Ovary (tissue), 9 donors: Measurements from ENCODE around the gene TUB. TPM values are rescaled to one million over a fixed set of nuclear protein-coding genes. Genes with fewer than 3 reads are reported as not detected.

Experiments used
- DNase-seq, 5 donors: peaks; one replicate each; pipeline ENCODE4 v3.0.0-alpha.2; 2019 to 2020
- H3K27ac ChIP-seq, 2 donors: fragments of 200-600 bp; one replicate each; pipeline versions ENCODE4 v1.5.1 to v1.8.0; 2019 to 2022
- H3K27me3 ChIP-seq: fragments of 200-600 bp; one replicate; pipeline ENCODE4 v1.8.0; 2022
- H3K36me3 ChIP-seq: fragments of 200-600 bp; sonication (generic); one replicate; pipeline ENCODE4 v1.5.1; 2019
- H3K4me1 ChIP-seq: one replicate; pipeline ENCODE4 v1.8.1; 2013; ENCODE audit warnings: mild to moderate bottlenecking, moderate library complexity; ENCODE audit not compliant: insufficient read depth
- H3K4me3 ChIP-seq: fragments of 200-600 bp; sonication (generic); one replicate; pipeline ENCODE4 v1.5.1; 2017
- H3K9me3 ChIP-seq, 2 donors: fragments of 200-600 bp in 1 of 2; sonication (generic) in 1 of 2; one replicate each; pipeline versions ENCODE4 v1.5.1 to v1.8.1; 2013 to 2019; ENCODE audit warnings: mild to moderate bottlenecking in 1 of 2, moderate library complexity in 1 of 2
- CTCF ChIP-seq, 3 donors: fragments of 450-650 bp in 2 of 3; fragments of 200-600 bp in 1 of 3; IDR thresholded peaks; one replicate each; pipeline versions ENCODE4 v1.5.1 to v1.8.0; 2016 to 2022; ENCODE audit warnings: antibody characterized with exemption in 3 of 3, mild to moderate bottlenecking in 1 of 3
- EP300 ChIP-seq: sonication (generic); formaldehyde crosslinking; IDR thresholded peaks from one replicate; pipeline ENCODE4 v1.6.1; 2017; ENCODE audit warnings: antibody characterized with exemption
- POLR2A ChIP-seq: fragments of 450-650 bp; IDR thresholded peaks from one replicate; pipeline ENCODE4 v1.6.1; 2017; ENCODE audit warnings: antibody characterized with exemption, mild to moderate bottlenecking, moderate library complexity
- WGBS, 3 donors: extraction: QIAGEN DNeasy Blood & Tissue Kit in 1 of 3; methylation state at CpG; one replicate each; pipeline versions ENCODE4 v1.1.5 to v1.1.7; 2013 to 2017; 5-methylcytosine and 5-hydroxymethylcytosine counted together
- intact Hi-C, 4 donors: fragments of 100-400 bp; cut with DNase I; formaldehyde crosslinking; loops; one replicate each; pipeline versions ENCODE4 v1.11.0 to v1.15.1; 2022 to 2023
- polyA plus RNA-seq, 2 donors: library from polyadenylated mRNA; stranded (reverse); fragments of 200-250 nt in 1 of 2; fragments of 350-450 nt in 1 of 2; fragmentation: Illumina TruSeq in 1 of 2; extraction: RNeasy Lipid Tissue Mini Kit (QIAGEN cat#74804) in 1 of 2; gene quantifications; one replicate each; pipeline ENCODE4 v1.2.3, GENCODE V29; 2013 to 2014
- total RNA-seq, 7 donors: library from RNA; depleted of rRNA in 2 of 7; stranded (reverse); fragments of >200 nt in 2 of 7; fragmentation: NEBNext Ultra II Directional in 3 of 7; extraction: Animal tissue kit (Norgen Biotek cat#: 25700) in 3 of 7; gene quantifications; one replicate each; pipeline versions ENCODE4 v1.1.0 to v1.2.4, GENCODE V29; 2016 to 2023
- donor health status: DM: no; HTN: no; CAD: no; lungs with moderate emphysema.
- donor health status: DM: no; HTN: no; CAD: no.
- donor health status: Bipolar disorder and iron deficiency.
- donor health status: DM: yes; HTN: yes; CAD: no.
- donor health status: DM: no; HTN: no; CAD: no.
- donor health status: DM: yes; HTN: yes; CAD: no.

The TUB gene
- total and polyA plus RNA-seq, 9 donors, result 7.2 to 33.4 (median 22.3) TPM

DNA sequence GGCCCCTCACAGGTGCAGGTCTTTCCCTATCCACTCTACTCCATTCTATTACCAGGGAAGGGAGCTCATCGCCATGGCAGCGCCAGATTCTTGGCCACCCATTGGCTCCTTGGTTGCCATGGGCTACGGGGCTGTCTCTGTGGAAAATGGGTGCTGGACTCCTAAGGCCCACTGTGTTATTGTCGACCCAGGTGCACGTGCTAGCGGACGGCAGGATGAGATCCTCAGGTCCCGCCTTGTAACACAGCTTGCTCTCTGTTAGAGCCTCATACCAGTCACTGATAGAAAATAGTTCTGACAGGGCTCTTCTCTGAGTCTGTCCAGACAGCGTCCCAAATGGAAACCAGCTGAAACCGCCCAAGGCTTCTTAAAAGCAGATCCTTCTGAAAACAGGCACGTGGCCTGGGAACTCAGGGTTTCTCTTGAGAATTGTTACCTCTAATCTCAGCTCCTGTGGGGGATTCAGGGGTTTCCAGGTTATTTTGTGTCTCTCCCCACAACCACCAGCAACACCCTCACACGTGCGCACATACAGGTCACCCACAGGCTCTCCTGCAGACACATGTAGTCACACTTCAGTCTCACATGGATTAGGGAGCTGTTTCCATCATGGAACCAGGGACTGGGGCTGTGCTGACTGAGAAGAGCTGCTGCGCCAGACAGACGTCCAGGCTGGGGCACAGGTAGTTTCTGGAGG, 1.5 kb downstream of the TUB start:
- peaks cover 7% of the 10 kb centered on the region for H3K4me1 ChIP-seq
- H3K27me3 ChIP-seq, result no peaks in the 10 kb centered on the region

GRCh38 chr11:8083088-8083395, 2.0 kb downstream of the TUB start:
- intact Hi-C loops, result loop anchor here in 2 of 4 donors (5.0 kb wide), 1 partner anchor 51 kb away; no protein-coding TSS in a partner anchor
- Histone ChIP-seq H3K27me3 (no peaks in the 10 kb centered on the region), H3K27ac (peak overlapping the region in 1 of 2 donors; percentile 30), H3K36me3 (no peaks in the 10 kb centered on the region), H3K4me1 (peaks cover 7% of the 10 kb centered on the region), H3K4me3 (no peak overlapping the region), H3K9me3 (no peaks in the 10 kb centered on the region)
- TF ChIP-seq EP300 (no peak), CTCF (IDR thresholded peaks at IDR 0.05) (no peak), POLR2A (no peak)
- DNase-seq, result no peak
- 76 to 81% (median 77%) methylated on average over 9 of the region's 9 CpGs for WGBS, 3 donors

More for the DNA sequence above, 1.5 kb downstream of the TUB start:
- peak overlapping the region in 1 of 2 donors; percentile 30 for H3K27ac ChIP-seq
- WGBS, 3 donors, result 61 to 77% (median 71%) methylated on average over 15 of the region's 15 CpGs
- intact Hi-C loops, result loop anchor here in 2 of 4 donors (5.0 kb wide), 1 partner anchor 50 kb away; no protein-coding TSS in a partner anchor
- H3K4me3 ChIP-seq, result no peak overlapping the region
- no peaks in the 10 kb centered on the region for H3K36me3 ChIP-seq
- TF ChIP-seq EP300 (no peak), CTCF (IDR thresholded peaks at IDR 0.05) (no peak), POLR2A (no peak)
- H3K9me3 ChIP-seq, result no peaks in the 10 kb centered on the region
- peak in 1 of 5 donors; percentile 42 for DNase-seq

GRCh38 chr11:8083871-8084281, 2.9 kb downstream of the TUB start:
- H3K4me3 ChIP-seq, result no peak overlapping the region
- peaks cover 7% of the 10 kb centered on the region for H3K4me1 ChIP-seq
- H3K27me3 ChIP-seq, result no peaks in the 10 kb centered on the region
- no peaks in the 10 kb centered on the region for H3K9me3 ChIP-seq
- H3K27ac ChIP-seq, result no peak overlapping the region
- TF ChIP-seq CTCF (IDR thresholded peaks at IDR 0.05) (no peak), POLR2A (no peak), EP300 (no peak)
- DNase-seq, result no peak
- no peaks in the 10 kb centered on the region for H3K36me3 ChIP-seq
- intact Hi-C loops, result loop anchor here in 2 of 4 donors (5.0 kb wide), 1 partner anchor 52 kb away; no protein-coding TSS in a partner anchor
- WGBS, 3 donors, result 32 to 47% (median 38%) methylated on average over 1 of the region's 1 CpG

GRCh38 chr11:8084352-8084751, 3.3 kb downstream of the TUB start:
- H3K27me3 ChIP-seq, result no peaks in the 10 kb centered on the region
- no peak overlapping the region for H3K4me3 ChIP-seq
- H3K4me1 ChIP-seq, result peaks cover 7% of the 10 kb centered on the region
- no peak for DNase-seq
- intact Hi-C loops, result loop anchor here in 2 of 4 donors (5.0 kb wide), 1 partner anchor 52 kb away; no protein-coding TSS in a partner anchor
- no peaks in the 10 kb centered on the region for H3K9me3 ChIP-seq
- TF ChIP-seq POLR2A (no peak), CTCF (IDR thresholded peaks at IDR 0.05) (no peak), EP300 (no peak)
- H3K27ac ChIP-seq, result no peak overlapping the region
- no peaks in the 10 kb centered on the region for H3K36me3 ChIP-seq
- 96 to 97% (median 96%) methylated on average over 6 of the region's 6 CpGs for WGBS, 3 donors
